Activated CD8-positive, alpha-beta memory T cell treated with anti-CD3 and anti-CD28 coated beads, Interleukin-2, amount 50 U/mL, for 48 hours (primary cell): ENCODE data around the gene OLFML1.
"Not testable (repeated sequence)": the region's sequence is repeated elsewhere in the genome, so short reads cannot be mapped to it uniquely, and the experiment has no call there.

Experiments
- DNase-seq: peaks from one replicate; pipeline ENCODE4 v3.0.0-alpha.2; 2020

OLFML1 gene

DNA sequence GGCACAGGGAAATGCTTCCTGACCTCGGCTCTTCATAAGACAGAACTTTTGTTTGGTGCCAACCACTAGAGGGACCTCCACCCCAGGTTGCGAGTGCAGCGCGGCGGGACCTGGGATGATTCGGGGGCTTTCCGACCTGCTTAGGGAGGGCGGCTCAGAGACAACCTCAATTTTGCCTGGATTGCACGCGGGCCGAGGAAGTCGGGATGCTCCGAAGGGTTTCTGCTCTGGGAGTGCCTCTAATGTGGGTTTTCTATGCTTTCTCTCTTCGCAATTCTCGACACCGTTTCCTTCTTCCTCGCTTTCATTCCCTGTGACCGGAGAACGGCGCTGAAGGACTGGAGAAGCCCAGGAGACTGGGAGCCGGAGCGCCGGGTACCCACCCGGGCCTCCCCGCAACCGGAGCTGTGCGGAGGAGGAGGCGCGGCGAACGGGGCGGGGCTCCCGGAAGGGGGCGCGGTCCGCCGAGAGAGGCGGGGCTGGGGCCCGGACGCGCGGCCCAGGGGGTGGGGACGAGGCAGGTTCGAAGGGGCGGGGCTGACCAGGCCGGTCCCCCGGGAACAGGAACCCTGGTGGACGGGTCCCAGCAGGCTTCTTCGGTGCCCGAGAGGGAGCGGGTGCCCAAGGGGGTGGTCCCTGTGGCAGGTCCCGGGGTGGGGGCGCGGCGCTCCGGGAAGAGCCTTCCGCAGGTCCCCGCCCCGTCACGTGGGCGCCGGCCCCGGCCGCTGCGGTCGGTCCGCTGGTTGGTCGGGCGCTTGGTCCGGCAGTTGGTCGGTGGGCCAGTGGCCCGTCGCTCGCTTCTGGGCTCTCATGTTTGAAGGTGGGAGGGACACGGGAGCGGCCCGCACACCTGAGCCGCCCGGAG, 28.2 kb downstream of the OLFML1 start, which contains the start of gene PPFIBP2:
TSS of gene PPFIBP2 (plus strand) at position 766 of the 865 bp plus-strand sequence. CDS start 35,477 bp downstream, outside the sequence.
- DNase-seq: peak; percentile 91

DNA sequence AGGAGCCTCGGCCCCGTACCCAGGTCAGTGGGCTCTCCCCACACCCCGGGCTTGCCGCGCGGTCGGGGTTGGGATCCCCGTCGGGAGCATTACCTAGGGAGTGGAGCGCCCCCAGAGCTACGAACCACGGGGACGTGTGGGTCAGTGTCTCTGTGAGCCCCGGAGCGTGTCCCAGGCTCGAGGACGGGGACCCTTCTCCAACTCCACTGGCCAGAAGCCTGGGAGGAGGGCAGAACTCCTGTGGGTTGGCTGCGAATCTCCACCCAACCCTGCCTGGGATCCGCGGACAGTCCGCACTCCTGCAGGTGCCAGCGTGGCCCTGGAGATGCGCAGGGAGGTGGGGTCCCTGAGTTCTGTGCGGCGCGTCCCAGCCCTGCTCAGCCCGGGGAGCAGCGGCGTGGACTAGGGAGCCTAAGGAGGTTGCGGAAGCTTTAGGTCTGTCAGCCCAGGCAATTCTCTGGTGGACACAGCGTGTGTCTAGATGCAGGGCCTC, 28.8 kb downstream of the OLFML1 start:
- peak; percentile 65 for DNase-seq

DNA sequence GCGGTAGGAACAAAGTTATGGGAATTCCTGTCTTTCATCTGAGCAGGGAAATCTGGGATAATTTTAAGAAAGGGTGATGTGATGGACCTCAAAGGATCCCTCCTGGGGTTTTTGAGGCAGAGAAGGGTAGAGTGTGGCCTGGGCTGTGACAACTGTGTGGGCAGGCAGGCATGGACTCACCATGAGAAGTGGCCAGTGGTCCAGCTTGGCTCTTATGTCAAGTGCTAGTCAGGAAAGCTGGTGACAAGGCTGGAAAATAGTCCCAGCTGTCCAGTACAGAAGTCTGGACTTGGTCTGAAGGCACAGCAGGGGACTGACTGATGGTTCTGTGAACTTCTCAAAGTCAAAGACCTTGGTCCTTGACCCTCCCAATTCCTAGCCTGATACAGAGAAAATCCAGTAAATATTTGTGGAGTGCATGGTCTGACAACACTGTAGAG, 30.2 kb downstream of the OLFML1 start:
- no peak for DNase-seq

DNA sequence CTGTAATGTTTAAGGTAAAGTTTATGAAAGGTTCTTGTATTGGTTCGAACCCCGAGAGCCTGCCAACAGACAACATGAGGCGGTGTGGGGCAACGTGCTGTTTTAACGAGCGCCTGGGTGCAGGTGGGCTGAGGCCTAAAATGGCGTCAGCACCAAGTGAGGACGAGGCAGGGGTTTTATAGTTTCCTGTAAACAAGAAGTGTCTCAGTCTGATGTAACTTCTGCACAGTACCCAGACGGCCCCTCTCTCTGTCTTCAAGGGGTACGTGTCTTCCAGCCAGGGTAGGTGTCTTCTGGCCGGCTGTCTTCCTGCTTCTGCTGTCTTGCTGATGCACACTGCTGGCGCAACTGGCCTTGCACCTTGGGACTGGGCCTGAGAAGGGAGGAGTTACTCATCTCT, 31.2 kb downstream of the OLFML1 start:
- no peak for DNase-seq

DNA sequence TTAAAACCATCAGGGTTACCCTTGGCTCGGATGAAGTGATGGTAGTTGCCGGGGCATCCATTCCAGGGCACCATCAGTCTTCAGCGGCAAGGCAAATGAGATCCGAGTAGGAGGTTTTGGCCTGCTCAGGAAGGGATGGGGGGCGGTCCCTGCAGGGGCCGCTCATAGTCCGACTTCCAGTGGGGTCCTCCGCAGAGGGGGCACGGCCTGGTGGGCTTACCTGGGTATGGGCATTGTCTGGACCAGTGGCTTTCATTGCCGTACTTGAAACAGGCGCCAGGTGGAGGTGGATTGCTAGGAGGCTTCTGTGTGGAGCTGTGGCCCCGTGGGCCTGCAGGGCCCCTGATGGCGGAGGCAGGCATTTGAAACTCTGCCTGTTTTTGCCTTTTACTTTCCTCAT, 32.4 kb downstream of the OLFML1 start:
- not testable (repeated sequence) for DNase-seq

DNA sequence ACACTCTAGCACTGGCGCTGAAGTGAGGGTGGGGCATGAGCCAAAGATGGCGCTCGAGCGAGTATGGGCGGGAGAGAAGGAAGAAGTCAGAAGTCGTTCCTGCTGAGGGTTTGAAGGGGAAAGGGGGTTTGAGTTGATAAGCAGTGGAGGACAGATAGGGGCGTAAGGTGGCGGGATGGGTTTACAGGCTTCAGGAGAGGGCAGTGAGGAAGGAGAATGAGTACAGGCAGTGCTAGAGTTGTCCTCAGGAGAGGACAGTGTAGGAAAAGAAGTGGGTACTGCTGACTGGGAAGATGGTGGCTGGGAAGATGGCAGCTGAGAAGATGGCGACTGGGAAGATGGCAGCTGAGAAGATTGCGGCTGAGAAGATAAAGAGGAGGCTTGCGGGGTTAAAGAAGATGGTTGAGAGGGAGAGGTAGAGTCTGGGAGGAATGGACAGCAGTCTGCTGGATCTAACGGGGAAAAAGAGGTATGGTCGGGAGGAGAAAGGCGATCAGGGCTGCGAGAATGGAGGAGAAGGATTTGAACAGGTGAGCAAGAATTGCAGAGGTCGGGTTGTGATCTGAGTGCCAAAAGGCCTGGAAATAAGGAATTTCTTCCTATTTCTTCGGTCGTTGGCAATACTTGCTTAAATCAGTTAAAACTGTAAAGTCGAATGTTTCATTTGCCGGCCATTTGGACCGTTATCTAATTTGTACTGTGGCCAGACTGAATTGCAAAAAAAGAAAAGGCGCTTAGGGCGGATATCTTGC, 33.7 kb downstream of the OLFML1 start:
- no peak for DNase-seq

DNA sequence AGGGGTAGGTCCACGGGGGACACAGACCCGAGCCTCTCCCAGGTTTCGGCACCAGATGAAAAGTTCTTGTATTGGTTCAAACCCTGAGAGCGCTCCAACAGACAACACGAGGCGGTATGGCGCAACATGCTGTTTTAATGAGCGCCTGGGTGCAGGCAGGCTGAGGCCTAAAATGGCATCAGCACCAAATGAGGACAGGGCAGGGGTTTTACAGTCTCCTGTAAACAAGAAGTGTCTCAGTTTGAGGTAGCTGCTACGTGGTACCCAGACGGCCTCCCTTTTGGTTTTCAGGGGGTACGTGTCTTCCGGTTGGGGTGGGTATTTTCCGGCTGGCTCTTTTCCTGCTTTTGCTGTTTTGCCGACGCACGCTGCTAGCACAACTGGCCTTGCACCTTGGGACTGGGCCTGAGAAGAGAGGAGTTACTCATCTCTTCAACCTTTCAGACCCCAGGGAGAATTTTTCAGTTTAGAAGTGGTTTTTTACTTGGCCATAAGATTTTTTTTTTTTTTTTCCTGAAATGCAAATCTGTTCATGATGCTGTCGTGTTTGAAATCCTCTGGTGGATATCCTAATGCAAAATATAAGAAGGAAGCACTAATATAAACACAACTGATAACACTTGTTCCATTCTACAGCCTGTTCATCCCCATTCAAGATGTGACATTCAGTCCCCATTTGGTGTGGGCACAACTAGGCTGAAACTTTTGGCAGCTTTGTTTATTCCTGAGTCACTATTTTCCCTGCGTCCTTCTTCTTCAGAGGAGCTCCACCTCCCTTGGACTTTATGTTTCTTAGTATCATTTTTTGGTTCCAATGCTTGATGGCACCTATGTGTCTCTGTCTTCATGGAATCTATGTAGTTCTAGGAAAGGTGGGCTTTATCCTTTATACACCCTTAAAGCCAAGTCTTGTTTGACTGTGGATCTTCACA, 35.0 kb downstream of the OLFML1 start:
- no peak for DNase-seq

DNA sequence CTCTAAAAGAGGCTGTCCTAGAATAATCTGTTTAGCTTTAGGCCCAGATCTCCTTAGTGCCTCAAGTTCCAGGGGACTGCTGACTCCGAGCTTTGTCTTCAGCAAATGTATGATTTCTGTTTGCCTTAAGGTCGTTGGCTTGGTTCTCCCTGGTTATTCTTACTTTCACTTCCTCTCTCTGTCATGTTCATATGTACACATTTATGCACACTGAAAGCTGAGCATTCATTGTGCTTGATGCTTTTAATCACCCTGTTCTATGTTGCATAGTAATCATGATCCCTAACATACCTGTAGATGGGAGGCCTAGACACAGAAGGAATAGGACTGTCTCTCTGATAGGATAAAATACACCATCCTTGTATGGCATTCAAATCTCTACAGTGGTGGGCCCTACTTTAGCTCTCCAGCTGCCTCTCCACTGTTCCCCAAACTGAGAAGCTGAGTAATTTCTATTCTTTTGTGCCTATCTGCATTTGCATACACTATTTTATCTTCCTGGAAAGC, 35.7 kb downstream of the OLFML1 start:
- DNase-seq: no peak

DNA sequence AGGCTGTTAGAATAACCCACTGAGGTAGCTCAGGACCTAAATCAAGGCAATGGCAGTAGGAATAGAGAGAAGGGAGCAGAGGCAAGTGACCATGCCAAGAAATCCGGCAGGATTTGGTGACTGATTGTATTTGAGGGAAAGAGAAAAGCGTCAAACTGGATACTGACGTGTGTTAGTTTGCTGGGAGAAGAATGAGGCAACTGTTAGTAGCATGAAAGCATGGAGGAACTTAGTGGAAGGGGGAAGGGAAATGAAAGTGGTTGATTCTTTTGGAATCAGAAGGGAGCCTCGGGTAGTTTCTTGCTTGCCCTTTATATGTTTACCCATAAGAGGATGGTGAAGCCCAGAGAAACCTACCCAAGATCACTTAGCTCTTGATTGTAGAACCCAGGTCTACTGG, 36.8 kb downstream of the OLFML1 start:
- DNase-seq: no peak

DNA sequence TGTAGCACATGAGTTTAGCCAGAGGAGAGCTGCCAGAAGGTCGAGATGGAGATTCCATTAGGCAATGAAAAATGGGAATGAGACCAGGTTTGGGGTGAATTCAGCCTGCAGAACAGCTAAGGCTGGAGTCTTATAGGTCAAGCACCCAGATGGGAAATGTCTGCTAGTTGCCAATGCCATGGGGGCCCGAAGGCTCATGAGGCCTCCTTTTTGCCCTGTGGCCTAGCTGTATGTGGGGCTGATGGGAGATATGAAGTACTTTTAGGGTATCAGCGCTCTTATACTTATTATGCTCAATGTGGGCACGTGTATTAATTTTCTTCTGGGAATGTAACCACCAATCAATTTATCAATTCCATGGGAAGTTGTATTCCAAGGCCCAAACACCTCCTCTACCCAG, 37.2 kb downstream of the OLFML1 start:
- DNase-seq: no peak

DNA sequence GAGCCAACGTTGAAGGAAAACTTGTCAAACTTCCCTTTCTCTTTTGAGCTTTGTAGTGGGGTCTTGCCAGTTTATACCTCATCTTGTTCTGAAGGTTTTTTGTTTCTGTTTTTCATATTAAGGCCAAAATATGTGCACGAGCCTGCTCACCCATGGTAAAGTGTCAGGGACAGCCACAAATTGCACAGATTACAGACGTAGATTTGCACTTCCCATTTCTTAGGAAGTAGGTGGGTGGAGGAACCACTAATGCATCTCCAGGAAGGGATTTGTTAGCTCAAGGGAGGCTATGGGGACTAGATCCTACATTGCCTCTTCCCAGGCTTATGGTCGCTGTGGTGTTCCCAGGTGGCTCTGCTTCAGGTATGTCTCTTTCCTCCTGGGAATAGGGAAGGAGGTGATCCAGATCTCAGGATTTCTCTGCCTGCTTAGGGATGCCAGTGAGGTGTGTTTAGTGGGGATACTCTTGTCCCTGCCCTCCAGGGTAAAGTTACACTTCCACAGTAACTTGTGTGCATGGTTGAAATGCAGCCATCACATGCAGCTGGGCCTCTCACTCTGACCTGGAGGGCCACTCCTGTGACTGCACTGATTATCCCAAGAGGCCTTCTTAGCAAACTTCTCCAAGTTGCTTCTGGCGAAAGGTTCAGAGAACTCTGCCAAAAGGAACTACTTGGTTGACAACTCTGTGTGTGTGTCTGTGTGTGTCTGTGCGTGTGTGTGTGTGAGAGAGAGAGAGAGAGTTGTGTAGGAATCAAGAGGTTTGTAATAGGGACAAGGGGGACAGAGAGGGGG, 38.3 kb downstream of the OLFML1 start:
- DNase-seq: no peak

DNA sequence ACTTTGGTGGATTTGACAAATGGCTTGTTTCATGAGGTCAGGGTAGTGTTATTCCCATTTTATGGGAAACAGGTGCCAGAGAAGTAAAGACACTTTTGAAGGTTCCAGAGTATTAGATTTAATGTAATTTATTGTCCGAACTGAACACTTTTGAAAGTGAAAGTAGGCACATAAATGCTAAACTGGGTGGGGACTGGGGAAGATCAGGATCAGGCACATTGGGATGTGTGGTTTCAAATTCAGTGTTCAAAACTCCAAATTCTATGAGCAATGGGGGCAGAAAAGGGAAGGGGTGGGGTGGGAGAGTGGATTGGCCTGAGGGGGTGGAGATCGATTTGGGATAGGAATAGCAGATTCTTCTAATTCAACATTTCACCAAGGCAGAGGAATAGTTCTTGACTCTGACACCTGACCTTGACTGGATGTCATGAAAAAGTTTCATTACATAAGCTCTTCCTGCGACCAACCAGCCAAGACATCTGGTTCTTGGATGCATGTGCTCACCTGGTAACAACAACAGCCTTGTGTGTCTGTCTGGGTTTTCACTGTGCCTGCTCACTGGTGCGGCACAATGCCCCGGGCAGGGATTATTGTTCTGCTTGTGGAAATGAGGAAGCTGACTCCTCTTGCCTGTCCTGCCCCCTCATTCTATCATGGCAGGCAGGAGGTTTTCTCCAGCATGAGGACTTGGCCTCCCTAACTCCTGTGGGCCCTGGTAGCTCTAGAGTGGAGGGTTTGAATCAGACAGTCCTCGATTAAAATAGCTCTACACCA, 39.3 kb downstream of the OLFML1 start:
- no peak for DNase-seq

DNA sequence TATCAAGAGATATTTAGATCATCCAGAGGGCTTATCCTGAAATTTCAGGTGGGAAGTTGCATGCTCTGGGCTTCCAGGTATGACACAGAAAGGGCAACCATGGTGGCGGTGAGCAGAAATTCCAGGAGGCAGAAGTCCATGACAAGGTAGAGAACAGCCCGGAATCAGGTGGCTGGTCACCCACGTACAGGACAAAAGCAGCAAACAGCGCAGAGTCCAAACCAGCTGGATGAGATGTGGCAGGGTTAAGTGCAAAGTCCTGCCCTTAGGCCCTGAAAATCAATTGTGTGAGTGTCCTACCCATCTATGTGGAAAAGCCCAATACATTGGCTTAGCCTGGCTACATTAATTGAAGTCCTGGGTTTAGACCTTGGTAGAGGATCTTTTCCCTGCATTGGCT, 40.1 kb downstream of the OLFML1 start:
- no peak for DNase-seq

DNA sequence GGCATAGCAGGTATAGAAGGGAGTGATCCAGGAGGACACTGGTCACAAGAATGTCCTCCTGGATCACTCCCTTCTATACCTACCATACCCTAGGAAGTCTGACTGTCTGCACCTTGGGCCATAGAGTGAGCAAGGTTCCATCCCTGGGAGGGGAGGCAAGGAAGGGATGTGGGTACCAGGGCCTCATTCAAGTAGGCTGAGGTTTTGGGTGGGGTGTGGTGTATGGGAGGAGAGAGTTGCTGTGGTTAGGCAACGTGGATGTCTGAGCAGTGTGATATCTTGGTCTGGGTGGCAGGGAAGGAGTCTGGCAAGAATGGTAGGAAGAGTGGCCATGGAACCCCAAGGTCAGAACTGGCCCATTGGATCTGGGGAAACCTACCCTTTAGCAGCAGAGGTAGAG, 41.7 kb downstream of the OLFML1 start:
- DNase-seq: no peak

DNA sequence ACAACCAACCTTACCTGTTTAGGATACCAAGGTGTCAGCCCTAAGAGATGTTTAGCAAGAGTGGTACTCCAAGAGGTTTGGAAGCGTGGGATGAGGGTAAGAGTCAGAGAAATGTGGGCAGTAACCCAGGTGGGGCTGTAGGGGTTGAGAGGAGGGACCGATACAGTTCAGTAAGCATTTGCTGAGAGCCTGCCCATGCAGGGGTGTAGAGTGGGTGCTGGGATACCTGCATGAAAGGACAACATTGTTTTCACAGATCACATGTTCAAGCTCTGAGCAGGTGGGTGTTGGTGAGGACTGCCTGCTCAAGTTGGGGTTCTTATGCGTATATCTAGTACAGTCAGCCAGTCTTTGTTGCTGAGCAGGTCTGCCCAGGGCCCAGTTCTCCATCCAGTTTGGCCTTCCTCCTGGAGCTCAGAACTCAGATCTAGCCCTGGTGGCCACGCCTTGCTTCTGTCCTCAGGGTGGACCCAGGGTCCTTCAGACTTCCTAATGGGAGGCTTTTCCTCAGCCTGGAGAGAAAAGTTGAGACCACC, 43.3 kb downstream of the OLFML1 start:
- DNase-seq: no peak

DNA sequence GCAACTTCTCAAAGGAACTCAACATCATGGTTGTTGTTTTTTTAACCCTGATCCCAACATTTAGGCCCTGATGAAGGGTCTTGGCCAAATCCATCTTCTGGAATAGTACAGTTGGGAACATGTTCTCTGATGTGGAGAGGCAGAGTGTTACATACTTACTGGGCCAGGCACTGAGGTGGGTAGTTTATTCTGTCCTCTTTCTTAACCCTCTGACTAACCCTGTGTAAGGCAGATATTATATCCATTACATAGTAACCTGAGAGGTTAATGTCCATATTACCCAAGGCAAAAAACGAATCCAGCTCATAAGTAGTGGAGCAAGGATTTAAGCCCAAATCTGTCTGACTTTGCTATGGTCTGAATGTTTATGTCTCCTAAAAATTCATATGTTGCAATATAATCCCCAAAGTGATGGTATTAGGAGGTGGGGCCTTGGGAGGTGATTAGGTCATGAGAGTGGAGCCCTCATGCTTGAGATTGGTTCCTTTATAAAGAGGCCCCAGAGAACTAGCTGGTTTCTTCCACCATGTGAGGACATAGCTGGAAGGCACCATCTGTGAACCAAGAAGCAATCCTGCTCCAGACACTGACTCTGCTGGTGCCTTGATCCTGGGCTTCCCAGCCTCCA, 44.8 kb downstream of the OLFML1 start:
- DNase-seq: no peak

DNA sequence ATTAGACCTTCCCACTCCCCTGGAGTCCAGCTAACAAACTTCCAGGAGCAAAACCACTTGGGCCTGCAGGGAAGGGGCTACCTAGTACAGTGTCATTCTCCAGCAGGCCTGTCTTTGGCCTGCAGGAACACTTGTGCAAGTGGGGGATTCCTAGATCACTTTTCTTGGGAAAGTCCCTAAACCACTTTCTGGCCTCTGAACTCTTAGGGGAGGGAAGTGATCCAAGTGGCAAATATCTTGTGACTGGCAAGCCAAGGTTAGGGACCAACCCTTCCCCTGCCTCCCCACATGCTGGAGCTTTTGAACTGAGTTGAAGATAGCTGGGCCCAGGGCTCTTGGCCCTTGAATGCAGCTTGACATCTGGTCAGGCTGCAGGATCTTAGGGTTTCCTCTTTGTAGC, 45.7 kb downstream of the OLFML1 start:
- DNase-seq: no peak

DNA sequence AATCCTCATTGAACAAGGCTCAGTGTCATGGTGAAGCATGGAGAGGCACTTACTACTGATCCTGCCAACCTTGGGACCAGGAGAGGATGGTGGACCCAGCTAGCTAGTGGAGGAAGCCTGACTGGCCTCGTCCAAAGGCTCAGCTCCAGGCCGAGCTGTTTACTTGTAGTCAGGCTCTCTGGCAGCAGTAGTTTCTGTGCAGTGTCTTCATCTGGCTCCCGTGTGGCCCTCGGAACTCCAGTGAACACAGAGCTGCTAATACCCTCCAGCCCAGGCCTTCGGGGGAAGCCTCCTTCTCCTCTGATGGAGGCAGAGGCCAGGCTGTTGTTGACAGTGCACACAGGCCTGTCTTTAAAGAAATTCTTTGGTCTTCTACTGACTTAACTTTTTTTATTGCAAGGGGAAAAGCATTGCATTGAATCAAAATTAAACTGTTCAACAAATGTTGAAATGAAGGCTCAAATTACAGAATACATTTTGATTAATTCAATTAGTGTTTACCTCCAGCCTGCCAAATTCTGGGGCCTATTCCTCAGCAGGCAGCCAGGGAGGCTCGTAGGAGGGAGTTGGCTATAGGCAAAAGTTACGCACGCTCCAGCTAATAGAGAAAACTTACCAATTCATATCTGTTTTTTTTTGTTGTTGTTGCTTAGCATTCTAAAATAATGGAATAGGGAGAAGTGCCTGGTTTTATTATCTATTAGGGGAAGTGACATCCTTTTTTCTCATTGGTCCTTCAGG, 47.3 kb downstream of the OLFML1 start:
- no peak for DNase-seq
